ENCODE measurements around the gene SMKR1. TPM values are rescaled to one million over a fixed set of nuclear protein-coding genes. Genes with fewer than 3 reads are reported as not detected.
A peak's percentile ranks its signal among the peaks of the same experiment; 100 is the strongest.
"Not testable (repeated sequence)": the region's sequence is repeated elsewhere in the genome, so short reads cannot be mapped to it uniquely, and the experiment has no call there.

Gene SMKR1
- polyA plus RNA-seq, 1 experiment, result 0.24 TPM

GRCh38 chr7:129529643-129530042, 27.3 kb downstream of the SMKR1 start:
- Histone ChIP-seq H3K9me3 (ENCODE audit: control insufficient read depth, insufficient read depth, low read length) (no peaks in the 10 kb centered on the region), H3K4me3 (ENCODE audit: low read depth, low read length) (no peak overlapping the region), H3K27me3 (ENCODE audit: control insufficient read depth, insufficient read depth, low read length) (peaks cover 4% of the 10 kb centered on the region), H3K27ac (ENCODE audit: low read depth, low read length) (no peak overlapping the region)
- CTCF ChIA-PET, result no interaction called here
- no peak for DNase-seq (ENCODE audit: low read depth, low spot score)
- no peak for TF ChIP-seq CTCF (IDR thresholded peaks at IDR 0.05; ENCODE audit: low read depth, low read length)
- POLR2A ChIA-PET, result no interaction called here

- ChIA-PET POLR2A (interaction anchor here (0.7 kb wide), 1 partner anchor 13 kb away, joined by 10 read pairs; no protein-coding TSS in a partner anchor), CTCF (no interaction called here)
- peak; percentile 16 for DNase-seq (ENCODE audit: low read depth, low spot score)
- H3K27ac ChIP-seq (ENCODE audit: low read depth, low read length), result no peak overlapping the region
- no peaks in the 10 kb centered on the region for H3K27me3 ChIP-seq (ENCODE audit: control insufficient read depth, insufficient read depth, low read length)
- H3K4me3 ChIP-seq (ENCODE audit: low read depth, low read length), result no peak overlapping the region
- TF ChIP-seq CTCF (IDR thresholded peaks at IDR 0.05; ENCODE audit: low read depth, low read length), result no peak
- H3K9me3 ChIP-seq (ENCODE audit: control insufficient read depth, insufficient read depth, low read length), result no peaks in the 10 kb centered on the region
Measured at GRCh38 chr7:129530795-129531391, 28.6 kb downstream of the SMKR1 start.

GRCh38 chr7:129531721-129532120, 29.4 kb downstream of the SMKR1 start:
- no peaks in the 10 kb centered on the region for H3K27me3 ChIP-seq (ENCODE audit: control insufficient read depth, insufficient read depth, low read length)
- no peak overlapping the region for H3K27ac ChIP-seq (ENCODE audit: low read depth, low read length)
- no peak overlapping the region for H3K4me3 ChIP-seq (ENCODE audit: low read depth, low read length)
- DNase-seq (ENCODE audit: low read depth, low spot score), result no peak
- TF ChIP-seq CTCF (IDR thresholded peaks at IDR 0.05; ENCODE audit: low read depth, low read length), result no peak
- CTCF ChIA-PET, result no interaction called here
- no peaks in the 10 kb centered on the region for H3K9me3 ChIP-seq (ENCODE audit: control insufficient read depth, insufficient read depth, low read length)
- POLR2A ChIA-PET, result no interaction called here

DNA sequence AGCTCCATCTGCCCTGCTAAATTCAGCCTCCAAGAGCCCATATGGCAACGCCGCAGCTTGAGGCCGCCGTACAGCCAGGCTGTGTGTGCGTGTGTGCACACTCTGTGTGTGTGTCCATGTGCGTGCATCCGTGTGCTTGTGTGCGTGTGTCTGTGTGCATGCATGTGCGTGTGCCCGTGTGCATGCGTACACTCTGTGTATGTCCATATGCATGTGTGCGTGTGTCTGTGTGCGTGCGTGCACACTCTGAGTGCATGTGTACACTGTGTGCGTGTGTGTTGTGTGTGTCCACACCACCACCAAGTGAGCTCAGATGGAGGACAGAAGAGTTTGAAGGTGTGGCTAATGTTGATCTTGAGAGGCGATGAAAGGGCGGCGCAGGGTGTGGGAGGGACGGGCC, 30.0 kb downstream of the SMKR1 start:
- no peak for DNase-seq (ENCODE audit: low read depth, low spot score)
- Histone ChIP-seq H3K27ac (ENCODE audit: low read depth, low read length) (no peak overlapping the region), H3K9me3 (ENCODE audit: control insufficient read depth, insufficient read depth, low read length) (no peaks in the 10 kb centered on the region), H3K27me3 (ENCODE audit: control insufficient read depth, insufficient read depth, low read length) (no peaks in the 10 kb centered on the region), H3K4me3 (ENCODE audit: low read depth, low read length) (no peak overlapping the region)
- TF ChIP-seq CTCF (IDR thresholded peaks at IDR 0.05; ENCODE audit: low read depth, low read length), result no peak
- ChIA-PET CTCF (no interaction called here), POLR2A (no interaction called here)

DNA sequence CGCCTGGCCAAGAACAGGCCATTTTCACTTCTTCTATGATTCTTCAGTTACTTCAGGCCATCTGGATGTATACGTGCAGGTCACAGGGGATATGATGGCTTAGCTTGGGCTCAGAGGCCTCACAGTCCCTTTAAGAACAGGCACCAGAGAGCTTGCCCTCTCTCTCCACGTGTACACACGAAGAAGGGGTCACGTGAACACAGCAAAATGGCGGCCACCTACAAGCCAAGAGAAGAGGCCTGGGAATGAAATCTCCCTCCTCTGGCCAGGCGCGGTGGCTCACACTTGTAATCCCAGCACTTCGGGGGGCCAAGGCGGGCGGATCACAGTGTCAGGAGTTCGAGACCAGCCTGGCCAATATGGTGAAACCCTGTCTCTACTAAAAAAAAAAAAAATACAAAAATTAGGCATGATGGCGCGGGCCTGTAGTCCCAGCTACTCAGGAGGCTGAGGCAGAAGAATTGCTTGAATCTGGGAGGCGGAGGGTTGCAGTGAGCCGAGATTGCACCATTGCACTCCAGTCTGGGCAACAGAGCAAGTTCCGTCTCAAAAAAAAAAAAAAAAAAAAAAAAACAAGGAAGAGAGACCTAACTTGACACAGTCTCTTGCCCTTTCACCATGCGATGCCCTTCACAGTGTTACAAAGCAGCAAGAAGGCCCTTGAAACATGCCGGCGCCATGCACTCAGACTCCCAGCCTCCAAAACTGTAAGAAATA, 32.4 kb downstream of the SMKR1 start:
- H3K27me3 ChIP-seq (ENCODE audit: control insufficient read depth, insufficient read depth, low read length); DNase-seq (ENCODE audit: low read depth, low spot score); H3K4me3 ChIP-seq (ENCODE audit: low read depth, low read length); CTCF ChIA-PET; H3K27ac ChIP-seq (ENCODE audit: low read depth, low read length); H3K9me3 ChIP-seq (ENCODE audit: control insufficient read depth, insufficient read depth, low read length): not testable (repeated sequence)
- POLR2A ChIA-PET, result interaction anchor here (0.7 kb wide), 2 partner anchors 14 to 78 kb away, joined by 6 to 16 read pairs; no protein-coding TSS in a partner anchor

Measured in AG04450 (cell line).